Right cardiac atrium (tissue), 5 donors: ENCODE results near the gene PSD4. TPM values are rescaled to one million over a fixed set of nuclear protein-coding genes. Genes with fewer than 3 reads are reported as not detected.

ENCODE experiments used
- ATAC-seq, 2 donors: fragments of 200-7000 bp; cut with Tn5 transposase; one replicate each; pipeline versions ENCODE4 v1.8.0 to v1.9.1; 2020; ENCODE audit warnings: moderate library complexity in 2 of 2, mild to moderate bottlenecking in 1 of 2
- DNase-seq, 3 donors: peaks; one replicate each; pipeline ENCODE4 v3.0.0-alpha.2; 2020
- H3K27ac ChIP-seq: one replicate; pipeline ENCODE4 v1.5.1; 2013; ENCODE audit warnings: mild to moderate bottlenecking, low read length, control low read depth, moderate library complexity
- H3K27me3 ChIP-seq: one replicate; pipeline ENCODE4 v1.6.1; 2013; ENCODE audit not compliant: control insufficient read depth, insufficient read depth
- H3K4me1 ChIP-seq: one replicate; pipeline ENCODE4 v1.6.1; 2013; ENCODE audit warnings: low read length; ENCODE audit not compliant: control insufficient read depth, insufficient read depth
- H3K4me3 ChIP-seq: one replicate; pipeline ENCODE4 v1.5.1; 2013; ENCODE audit warnings: low read length, control low read depth
- H3K9me3 ChIP-seq: one replicate; pipeline ENCODE4 v1.6.1; 2013; ENCODE audit warnings: low read length; ENCODE audit not compliant: control insufficient read depth
- WGBS: extraction: QIAGEN DNeasy Blood & Tissue Kit; methylation state at CpG from one replicate; pipeline ENCODE4 v1.1.7; 2013; 5-methylcytosine and 5-hydroxymethylcytosine counted together
- intact Hi-C, 4 donors: fragments of 100-400 bp; cut with DNase I; formaldehyde crosslinking; loops; one replicate each; pipeline versions ENCODE4 v1.11.0 to v1.14.0; 2022 to 2023
- polyA plus RNA-seq: library from polyadenylated mRNA; stranded (reverse); fragments of 200-250 nt; gene quantifications from one replicate; pipeline ENCODE4 v1.2.3, GENCODE V29; 2013
- total RNA-seq, 4 donors: library from RNA; stranded (reverse); fragmentation: NEBNext Ultra II Directional; extraction: Animal tissue kit (Norgen Biotek cat#: 25700); gene quantifications; one replicate each; pipeline ENCODE4 v1.2.1, GENCODE V29; 2021
- donor health status: healthy with polysubstance abuse.
- donor health status: DM: no; HTN: yes; CAD: no.
- donor health status: DM: no; HTN: no; CAD: no.
- donor health status: DM: no; HTN: yes; CAD: no; lungs with severe emphysema.
- donor health status: DM: yes; HTN: yes; CAD: no.

PSD4 gene
- total and polyA plus RNA-seq, 5 donors = 1.0 to 4.0 (median 2.6) TPM

DNA sequence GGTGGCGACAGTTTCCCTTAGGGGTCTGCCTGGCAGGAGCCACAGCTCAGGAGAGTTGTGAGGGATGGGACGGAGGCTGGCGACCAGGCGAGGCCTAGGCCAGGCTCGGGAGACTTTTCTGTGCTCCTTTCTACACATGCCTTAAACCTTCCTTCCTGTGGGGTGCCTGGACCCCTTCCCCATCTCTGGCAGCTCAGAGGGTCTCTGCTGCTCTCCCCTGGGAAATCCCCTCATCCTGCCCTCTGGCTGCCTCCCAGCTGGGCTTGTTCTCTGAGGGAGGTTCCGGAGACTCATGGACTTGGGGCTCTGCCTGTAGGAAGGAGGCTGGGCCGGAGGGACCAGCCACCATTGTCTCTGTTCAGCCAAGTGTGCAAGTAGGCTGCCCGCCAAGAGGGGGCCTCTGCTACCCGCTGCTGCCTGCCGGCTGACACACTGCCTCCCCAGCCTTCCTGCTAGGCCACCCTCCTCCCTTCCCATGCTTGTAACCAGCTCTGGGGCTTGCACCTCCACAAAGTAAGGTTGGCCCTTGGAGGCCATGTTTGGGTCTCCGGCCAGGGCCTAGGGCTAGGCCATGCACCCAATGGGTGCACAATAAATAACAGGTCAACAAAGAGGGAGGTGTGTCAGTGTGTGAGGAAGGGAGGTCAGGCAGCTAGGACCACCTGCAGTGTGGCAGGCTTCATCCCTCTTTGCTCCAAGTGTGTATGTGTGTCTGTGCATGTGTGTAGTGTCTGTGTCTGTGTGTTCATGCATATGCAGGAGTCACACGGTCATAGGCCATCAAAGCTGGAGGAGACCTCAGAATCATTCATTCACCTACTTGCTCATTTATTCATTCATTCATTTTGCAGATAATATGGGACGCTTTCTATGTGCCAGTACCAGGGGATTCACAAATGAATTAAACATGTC lies 28.8 kb downstream of the PSD4 start:
- Histone ChIP-seq H3K4me3 (no peak overlapping the region), H3K4me1 (no peaks in the 10 kb centered on the region), H3K27ac (no peak overlapping the region), H3K9me3 (no peaks in the 10 kb centered on the region), H3K27me3 (no peaks in the 10 kb centered on the region)
- ATAC-seq = no peak
- 74% methylated on average over 13 of the region's 13 CpGs for WGBS
- DNase-seq = no peak
- intact Hi-C loops = loop anchor here in 2 of 4 donors (5.0 kb wide), 5 partner anchors 40 to 185 kb away; no protein-coding TSS in a partner anchor

DNA sequence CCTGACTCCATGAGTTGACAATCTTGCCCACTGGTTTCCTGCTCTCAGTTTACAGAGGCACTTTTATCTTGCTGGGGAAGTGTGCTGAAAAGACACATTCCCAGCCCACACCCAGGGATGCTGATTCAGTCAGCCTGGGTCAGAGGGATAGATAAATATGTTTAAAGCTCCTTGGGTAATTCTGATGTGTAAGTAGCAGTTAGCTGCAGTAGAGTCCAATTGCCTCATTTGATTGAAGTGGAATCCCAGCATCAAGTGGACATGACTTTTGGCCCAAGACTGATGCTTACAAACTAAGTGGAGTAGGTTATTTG lies 29.4 kb downstream of the PSD4 start:
- no peak for ATAC-seq
- intact Hi-C loops = loop anchor here in 2 of 4 donors (5.0 kb wide), 5 partner anchors 39 to 184 kb away; no protein-coding TSS in a partner anchor
- no peaks in the 10 kb centered on the region for H3K9me3 ChIP-seq

DNA sequence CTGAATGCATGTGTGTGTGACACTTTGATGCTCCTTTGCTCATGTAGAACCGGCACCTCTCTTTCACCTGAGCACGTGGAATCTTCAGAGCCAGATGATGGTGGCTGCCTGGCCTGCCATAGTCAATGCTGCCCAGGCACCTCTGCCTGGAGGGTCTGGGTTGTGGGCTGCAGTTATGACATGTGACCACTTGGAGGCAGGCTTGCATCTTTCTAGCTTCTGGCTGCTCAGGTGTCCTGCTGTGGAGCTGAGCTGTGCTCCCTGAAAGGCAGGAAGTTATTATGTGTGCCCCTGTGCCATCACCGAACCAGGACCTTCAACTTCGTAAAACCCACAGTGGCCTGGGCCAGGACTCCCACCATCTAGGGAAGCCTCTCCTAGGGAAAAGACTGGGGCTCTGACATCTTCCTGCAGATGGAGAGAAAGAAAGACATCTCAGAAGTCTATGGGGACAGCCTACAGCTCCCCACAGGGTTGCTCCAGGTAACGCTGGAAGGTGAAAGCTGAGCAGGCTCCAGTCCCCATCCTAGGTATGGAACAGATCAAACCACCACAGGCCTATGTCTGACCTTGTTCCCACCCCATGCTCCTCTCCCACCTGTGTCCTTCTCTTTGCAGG lies 30.2 kb downstream of the PSD4 start:
- Histone ChIP-seq H3K27me3 (no peaks in the 10 kb centered on the region), H3K4me1 (no peaks in the 10 kb centered on the region), H3K9me3 (no peaks in the 10 kb centered on the region), H3K4me3 (no peak overlapping the region), H3K27ac (no peak overlapping the region)
- peak; percentile 56 to 78 for ATAC-seq
- peak; percentile 43 to 84 (median 80) for DNase-seq
- intact Hi-C loops = loop anchor here in 2 of 4 donors (5.0 kb wide), 5 partner anchors 38 to 183 kb away; no protein-coding TSS in a partner anchor
- WGBS = 22% methylated on average over 5 of the region's 5 CpGs

More for the DNA sequence above, 29.4 kb downstream of the PSD4 start:
- H3K27ac ChIP-seq = no peak overlapping the region
- H3K4me3 ChIP-seq = no peak overlapping the region
- no peaks in the 10 kb centered on the region for H3K27me3 ChIP-seq
- no peak for DNase-seq
- no peaks in the 10 kb centered on the region for H3K4me1 ChIP-seq

DNA sequence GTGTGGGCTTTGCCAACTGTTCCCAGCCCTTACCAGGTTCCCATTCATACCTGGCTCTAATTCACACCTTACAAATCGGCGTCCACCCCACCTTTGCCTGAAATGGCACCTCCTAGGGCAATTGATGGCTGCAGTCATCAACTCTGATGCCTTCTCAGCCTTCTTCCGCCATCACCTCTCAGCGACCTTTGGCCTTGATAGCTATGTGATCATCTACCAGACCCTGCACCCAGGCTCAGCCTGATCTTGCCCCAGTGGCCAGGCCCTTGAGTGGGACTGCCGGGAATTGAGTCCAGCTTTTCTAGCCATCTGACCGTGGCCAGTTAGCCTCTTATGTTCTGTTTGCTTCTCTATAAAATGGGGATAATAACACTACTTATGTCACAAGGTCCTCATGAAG lies 32.5 kb downstream of the PSD4 start:
- no peaks in the 10 kb centered on the region for H3K27me3 ChIP-seq
- H3K4me3 ChIP-seq = no peak overlapping the region
- no peak for DNase-seq
- ATAC-seq = no peak
- intact Hi-C loops = no loop called here
- H3K27ac ChIP-seq = no peak overlapping the region
- H3K4me1 ChIP-seq = no peaks in the 10 kb centered on the region
- no peaks in the 10 kb centered on the region for H3K9me3 ChIP-seq
- WGBS = 87% methylated on average over 6 of the region's 6 CpGs

DNA sequence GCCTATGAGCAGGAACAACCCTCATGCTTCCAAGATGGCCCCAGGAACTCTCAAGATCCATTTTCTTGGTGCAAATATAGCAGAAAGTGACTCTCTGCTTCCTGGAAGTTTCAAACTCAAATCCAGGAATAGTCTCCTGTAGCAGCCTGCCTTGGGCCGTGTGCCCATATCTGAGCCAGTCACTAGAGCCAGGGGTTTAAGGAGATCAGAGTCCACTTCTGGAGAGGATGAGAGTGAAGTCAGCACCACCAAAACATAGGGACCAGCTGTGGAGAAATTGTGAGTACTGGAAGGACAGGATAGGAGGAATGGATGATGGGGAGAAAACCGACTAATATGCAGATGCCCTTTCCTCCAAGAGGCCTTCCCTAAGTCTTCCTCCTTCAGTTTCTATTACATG lies 33.2 kb downstream of the PSD4 start:
- ATAC-seq = no peak
- intact Hi-C loops = no loop called here
- no peaks in the 10 kb centered on the region for H3K27me3 ChIP-seq

DNA sequence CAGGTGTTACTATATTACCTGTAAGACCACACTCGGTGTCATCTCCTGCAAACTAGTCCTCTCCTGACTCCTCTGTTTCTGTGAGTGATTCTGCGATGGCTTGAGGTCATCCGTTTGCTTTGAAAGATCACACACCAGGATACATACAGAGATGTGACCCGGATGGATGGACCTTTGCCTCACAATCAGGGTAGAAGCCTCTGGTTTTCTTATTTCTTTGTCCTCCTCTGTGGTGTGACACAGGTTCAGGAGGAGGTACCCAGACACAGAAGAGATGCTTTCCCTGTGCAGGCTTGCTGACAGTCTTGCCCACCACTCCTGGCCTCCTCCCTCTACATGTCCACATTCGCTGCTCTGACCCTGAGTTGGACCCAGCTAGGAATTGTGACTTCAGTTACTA lies 34.6 kb downstream of the PSD4 start:
- no peaks in the 10 kb centered on the region for H3K9me3 ChIP-seq
- ATAC-seq (no peak), DNase-seq (no peak)
- intact Hi-C loops = no loop called here
- no peaks in the 10 kb centered on the region for H3K27me3 ChIP-seq
- no peaks in the 10 kb centered on the region for H3K4me1 ChIP-seq
- WGBS = 95% methylated on average over 5 of the region's 5 CpGs
- H3K27ac ChIP-seq = no peak overlapping the region
- no peak overlapping the region for H3K4me3 ChIP-seq

More for the DNA sequence above, 33.2 kb downstream of the PSD4 start:
- Histone ChIP-seq H3K4me1 (no peaks in the 10 kb centered on the region), H3K4me3 (no peak overlapping the region), H3K9me3 (no peaks in the 10 kb centered on the region), H3K27ac (no peak overlapping the region)
- DNase-seq = no peak
- WGBS = 84% methylated on average over 2 of the region's 2 CpGs

DNA sequence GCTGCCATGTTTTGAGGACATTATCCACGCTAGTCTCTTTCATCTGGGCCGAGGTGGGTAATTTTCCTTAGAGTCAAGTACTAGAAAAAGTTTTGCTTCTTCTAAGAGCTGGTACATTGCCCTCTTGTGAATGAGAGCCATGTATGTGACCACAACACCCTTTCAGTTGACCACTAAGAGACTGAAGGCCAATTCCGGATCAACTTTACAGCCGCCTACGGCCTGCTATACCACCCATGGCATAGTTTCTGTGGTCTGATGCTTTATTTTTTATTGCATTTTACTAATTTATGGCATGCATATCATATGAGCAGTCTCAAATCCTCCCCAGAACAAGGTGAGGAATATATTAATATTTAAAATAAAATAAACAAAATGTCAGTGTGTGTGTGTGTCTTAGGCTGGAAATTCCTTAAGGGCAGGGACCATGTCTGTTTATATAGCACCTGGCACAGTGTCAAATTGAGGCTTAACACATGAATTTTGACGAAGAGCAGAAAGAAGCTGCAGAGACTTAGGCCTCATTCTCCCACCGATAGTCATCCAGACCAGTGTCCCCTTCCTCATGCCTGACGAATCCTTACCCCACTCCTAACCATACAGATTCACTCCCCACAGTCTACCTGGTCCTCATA lies 35.4 kb downstream of the PSD4 start:
- H3K27ac ChIP-seq = no peak overlapping the region
- H3K4me3 ChIP-seq = no peak overlapping the region
- intact Hi-C loops = no loop called here
- DNase-seq (no peak), ATAC-seq (no peak)
- 87% methylated on average over 8 of the region's 8 CpGs for WGBS
- no peaks in the 10 kb centered on the region for H3K4me1 ChIP-seq
- H3K9me3 ChIP-seq = no peaks in the 10 kb centered on the region
- no peaks in the 10 kb centered on the region for H3K27me3 ChIP-seq

DNA sequence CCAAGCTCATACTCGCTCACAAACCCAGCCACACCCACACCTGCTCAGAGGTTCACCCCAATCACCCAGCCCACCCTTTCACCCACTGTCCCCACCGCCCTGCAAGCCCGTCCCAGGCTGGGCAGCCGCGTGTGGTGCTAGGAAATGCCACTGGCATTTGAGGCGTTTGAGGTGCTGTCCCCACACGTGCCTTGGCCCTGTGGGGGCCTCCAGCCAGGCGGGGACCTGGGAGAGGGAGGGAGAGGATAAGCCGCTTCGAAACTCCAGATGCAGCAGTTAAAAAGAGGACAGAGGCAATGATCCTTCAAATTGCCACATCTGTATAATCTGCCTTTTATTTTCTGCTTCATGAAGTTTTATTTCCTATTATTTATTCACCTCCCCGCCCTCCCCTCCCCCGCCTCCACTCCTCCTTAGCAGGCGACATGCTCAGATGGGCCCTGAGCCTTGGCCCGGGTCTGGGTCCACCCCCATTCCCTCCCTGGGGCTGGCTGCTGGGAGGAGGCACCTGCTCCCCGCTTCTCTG lies 35.9 kb downstream of the PSD4 start:
- DNase-seq (no peak), ATAC-seq (no peak)
- no peak overlapping the region for H3K4me3 ChIP-seq
- intact Hi-C loops = no loop called here
- no peaks in the 10 kb centered on the region for H3K27me3 ChIP-seq
- no peaks in the 10 kb centered on the region for H3K4me1 ChIP-seq
- H3K9me3 ChIP-seq = no peaks in the 10 kb centered on the region
- H3K27ac ChIP-seq = no peak overlapping the region
- 85% methylated on average over 15 of the region's 15 CpGs for WGBS

DNA sequence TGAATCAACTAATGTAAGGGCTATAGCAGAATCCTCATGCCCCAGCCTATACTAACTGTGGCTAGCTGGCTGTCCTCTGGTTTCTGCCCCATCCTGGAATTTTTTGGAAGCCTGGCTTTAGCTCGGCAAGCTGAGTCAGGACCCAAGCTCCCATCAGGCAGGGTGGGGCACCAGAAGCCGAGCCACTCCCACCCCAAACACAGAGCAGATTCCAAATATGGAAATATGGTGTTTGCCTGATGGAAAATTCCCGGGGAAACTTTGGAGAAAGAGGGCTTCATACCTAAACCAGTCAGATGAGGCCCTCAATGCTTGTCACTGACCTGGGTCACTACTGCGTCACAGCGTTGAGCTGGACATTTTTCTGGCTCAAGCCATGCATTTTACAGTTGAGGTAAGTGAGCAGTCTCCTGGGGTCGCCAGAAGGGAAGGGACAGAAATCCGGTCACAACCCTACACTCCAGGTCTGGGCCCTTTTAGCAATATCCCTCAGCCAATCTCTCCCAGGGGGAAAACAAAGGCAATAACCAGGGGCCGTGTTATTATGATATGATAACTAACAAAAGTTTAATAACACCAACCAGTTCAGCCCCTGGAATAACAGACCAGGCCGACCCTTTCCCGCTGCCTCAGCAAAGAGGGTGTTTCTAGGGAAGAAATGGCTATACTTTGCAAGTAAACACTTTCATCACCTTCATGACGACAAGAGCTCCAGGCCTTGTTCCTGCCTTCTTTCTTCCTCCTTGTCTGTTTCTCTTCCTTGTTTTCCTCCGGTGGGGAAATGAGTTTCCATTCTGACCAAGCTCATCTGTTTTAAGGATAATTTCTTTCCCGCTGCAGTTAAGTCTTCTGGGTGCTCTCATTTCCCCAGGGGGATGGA lies 37.7 kb downstream of the PSD4 start:
- Histone ChIP-seq H3K9me3 (no peaks in the 10 kb centered on the region), H3K4me3 (no peak overlapping the region), H3K27me3 (no peaks in the 10 kb centered on the region), H3K4me1 (no peaks in the 10 kb centered on the region), H3K27ac (peak overlapping the region; percentile 43)
- DNase-seq = peak in 2 of 3 donors; percentile 78
- peak; percentile 61 to 84 for ATAC-seq
- intact Hi-C loops = no loop called here
- 68% methylated on average over 13 of the region's 13 CpGs for WGBS

DNA sequence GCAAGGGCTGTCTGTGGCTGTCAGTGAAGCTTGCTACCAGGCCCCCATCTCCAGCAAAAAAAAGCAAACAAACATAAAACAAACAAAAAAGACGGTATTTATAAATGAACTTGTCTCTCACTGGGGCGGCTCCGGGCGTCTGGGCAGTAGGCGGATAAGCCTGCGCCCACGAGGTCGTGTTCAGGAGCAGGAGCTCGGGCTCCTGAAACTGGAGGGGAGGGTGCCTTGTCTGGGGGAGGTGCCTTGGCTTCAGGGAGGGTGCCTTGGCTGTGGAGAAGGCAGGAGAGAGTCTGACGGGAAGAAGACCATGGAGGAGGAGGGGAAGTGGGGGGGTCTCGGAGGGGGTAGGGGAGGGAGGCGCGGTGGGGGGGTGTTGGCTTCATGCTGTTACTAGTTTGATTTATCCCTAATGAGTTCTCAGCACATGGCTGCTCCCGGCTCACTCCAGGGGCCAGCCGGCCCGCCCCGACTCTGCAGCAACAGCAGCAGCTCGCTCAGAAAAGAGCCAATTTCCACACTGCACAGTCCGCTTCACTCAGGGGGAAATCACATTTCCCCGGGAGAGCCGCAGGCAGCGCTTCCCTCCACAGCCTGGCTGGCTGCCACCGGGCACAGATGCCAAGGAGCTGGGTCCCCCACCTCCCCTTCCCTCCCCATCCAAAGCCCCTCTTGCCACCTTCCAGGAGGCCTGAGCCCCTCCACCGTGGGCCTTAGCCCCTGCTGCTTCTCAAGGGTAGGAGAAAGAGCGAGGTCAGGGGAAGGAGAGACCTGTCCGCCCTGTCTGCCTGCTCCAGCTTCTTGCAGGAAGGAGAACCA lies 38.7 kb downstream of the PSD4 start:
- peak overlapping the region; percentile 43 for H3K27ac ChIP-seq
- no peak overlapping the region for H3K4me3 ChIP-seq
- intact Hi-C loops = no loop called here
- WGBS = 29% methylated on average over 26 of the region's 26 CpGs
- no peaks in the 10 kb centered on the region for H3K27me3 ChIP-seq
- peaks cover 1% of the 10 kb centered on the region for H3K4me1 ChIP-seq
- DNase-seq (peak; percentile 71 to 84 (median 79)), ATAC-seq (peak; percentile 65 to 70)
- no peaks in the 10 kb centered on the region for H3K9me3 ChIP-seq
